Measurements from ENCODE around the gene VSTM5.
"Not testable (repeated sequence)": the region's sequence is repeated elsewhere in the genome, so short reads cannot be mapped to it uniquely, and the experiment has no call there.

The VSTM5 gene

GRCh38 chr11:93850594-93851018 is at the start of gene VSTM5:
Gene VSTM5, minus strand, starts transcription at chr11:93850618. Its CDS starts 116 bp downstream, at chr11:93850502.
- DNase-seq (ENCODE audit: low read depth): no peak

DNA sequence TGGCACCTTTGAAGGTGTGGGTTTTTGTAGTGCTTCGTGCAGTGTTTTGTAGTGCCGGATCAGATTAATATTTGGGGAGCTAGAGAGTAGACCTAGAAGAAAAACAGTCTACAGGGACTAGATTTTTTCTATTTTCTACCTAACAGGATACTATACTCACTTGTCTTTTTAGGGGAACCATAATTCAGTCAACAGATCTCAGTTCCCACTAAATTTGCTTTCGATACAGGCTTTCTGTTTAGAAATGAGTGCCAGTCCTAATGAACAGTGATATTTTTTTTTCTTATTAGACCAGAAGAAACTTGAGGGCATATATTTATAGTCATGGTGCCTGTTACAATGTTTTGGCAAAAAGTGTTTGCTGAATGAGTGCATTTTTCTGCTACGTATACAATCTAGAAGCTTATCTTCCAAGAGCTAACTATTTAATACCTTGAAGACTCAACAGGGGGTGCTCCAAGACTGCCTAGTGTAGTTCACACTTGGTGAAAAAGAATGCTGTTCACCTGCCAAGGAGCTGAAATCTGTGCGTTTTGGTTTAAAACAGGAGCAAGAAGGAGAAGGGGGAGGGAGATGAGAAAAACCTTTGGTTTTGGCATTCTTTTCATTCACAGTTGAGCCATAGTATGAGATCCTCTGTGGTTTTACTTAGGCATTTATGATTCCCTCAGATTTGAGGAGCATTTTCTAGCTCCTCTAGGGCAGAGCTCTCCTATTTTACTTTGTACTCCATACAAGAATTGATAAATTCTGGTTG is 44.9 kb upstream of the VSTM5 start:
- no peak for DNase-seq (ENCODE audit: low read depth)

DNA sequence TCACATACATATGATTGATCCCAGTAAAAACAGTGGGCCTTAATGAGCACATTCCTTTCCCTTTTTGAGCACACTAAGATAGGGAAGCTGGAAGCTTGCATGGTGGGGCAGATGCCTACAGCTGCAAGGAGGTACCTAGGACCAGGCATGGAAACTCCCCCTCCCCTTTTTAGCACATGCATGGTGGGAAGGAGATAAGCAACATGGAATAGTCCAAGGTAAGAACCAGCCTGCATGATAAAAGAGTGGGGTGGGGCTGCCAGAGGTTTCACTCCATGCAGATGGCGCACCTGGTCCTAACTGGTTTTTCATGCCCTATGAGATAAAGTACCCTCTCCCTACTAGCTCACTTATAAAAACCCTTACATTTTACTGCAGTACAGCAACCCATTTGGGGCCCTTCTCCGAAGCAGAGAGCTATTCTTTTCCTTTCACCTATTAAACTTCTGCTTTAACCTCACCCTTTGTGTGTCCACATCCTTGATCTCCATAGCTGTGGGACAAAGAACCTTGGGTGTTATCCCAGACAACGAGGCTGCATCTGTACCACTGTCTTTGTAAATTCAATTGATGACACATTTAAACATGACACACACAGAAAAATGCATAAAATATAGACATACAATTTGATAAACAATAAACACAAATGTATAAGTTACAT is 40.1 kb upstream of the VSTM5 start:
- no peak for DNase-seq (ENCODE audit: low read depth)

- DNase-seq (ENCODE audit: low read depth): no peak
These were observed 36.7 kb upstream of the VSTM5 start for GRCh38 chr11:93887111-93887510.

GRCh38 chr11:93879114-93879513 is 28.7 kb upstream of the VSTM5 start:
- not testable (repeated sequence) for DNase-seq (ENCODE audit: low read depth)

- DNase-seq (ENCODE audit: low read depth): no peak
These were observed 25.2 kb upstream of the VSTM5 start for GRCh38 chr11:93875637-93876036.

GRCh38 chr11:93871526-93871925 is 21.1 kb upstream of the VSTM5 start:
- no peak for DNase-seq (ENCODE audit: low read depth)

- DNase-seq (ENCODE audit: low read depth): no peak
These were observed 20.2 kb upstream of the VSTM5 start for GRCh38 chr11:93870616-93871015.

- DNase-seq (ENCODE audit: low read depth): no peak
These were observed 19.4 kb upstream of the VSTM5 start for GRCh38 chr11:93869830-93870229.

GRCh38 chr11:93868404-93868803 is 18.0 kb upstream of the VSTM5 start:
- DNase-seq (ENCODE audit: low read depth): not testable (repeated sequence)

DNA sequence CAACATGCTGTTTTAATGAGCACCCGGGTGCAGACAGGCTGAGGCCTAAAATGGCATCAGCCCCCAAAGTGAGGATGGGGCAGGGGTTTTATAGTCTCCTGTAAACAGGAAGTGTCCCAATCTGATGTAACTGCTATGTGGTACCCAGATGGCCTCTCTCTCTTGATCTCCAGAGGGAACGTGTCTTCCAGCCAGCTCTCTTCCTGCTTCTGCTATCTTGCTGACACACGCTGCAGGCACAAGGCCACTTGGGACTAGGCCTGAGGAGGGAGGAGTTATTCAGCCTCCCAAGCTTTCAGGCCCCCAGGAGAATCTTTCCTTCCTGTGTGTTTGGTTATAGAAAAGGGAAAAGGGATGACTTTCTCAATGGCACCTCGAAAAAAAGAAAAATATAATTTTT is 11.4 kb upstream of the VSTM5 start:
- no peak for DNase-seq (ENCODE audit: low read depth)

GRCh38 chr11:93858121-93858775 is 7.8 kb upstream of the VSTM5 start:
- DNase-seq (ENCODE audit: low read depth): no peak

GRCh38 chr11:93857413-93858120 is 7.1 kb upstream of the VSTM5 start:
- no peak for DNase-seq (ENCODE audit: low read depth)

DNA sequence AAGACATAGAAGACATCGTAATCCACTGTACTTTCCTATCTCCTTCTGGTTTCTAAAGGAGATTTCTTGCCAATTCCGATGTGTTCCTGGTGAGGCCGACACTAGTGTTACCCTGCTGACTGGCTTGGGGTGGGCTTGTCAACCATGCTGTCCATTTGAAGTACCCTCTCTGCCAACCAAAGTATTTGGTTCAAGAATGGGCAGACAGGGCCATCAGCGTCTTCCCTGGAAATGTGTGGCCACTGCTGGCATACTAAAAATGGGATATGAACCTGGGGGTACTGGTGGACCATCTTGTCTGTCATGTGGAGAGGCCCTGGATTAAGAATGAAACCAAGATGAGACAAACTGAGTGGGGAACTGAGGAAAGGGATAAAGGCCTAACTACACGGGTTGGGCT is 1.8 kb upstream of the VSTM5 start:
- no peak for DNase-seq (ENCODE audit: low read depth)

- DNase-seq (ENCODE audit: low read depth): no peak
These were observed 446 bp downstream of the VSTM5 start for GRCh38 chr11:93849751-93850593.

DNA sequence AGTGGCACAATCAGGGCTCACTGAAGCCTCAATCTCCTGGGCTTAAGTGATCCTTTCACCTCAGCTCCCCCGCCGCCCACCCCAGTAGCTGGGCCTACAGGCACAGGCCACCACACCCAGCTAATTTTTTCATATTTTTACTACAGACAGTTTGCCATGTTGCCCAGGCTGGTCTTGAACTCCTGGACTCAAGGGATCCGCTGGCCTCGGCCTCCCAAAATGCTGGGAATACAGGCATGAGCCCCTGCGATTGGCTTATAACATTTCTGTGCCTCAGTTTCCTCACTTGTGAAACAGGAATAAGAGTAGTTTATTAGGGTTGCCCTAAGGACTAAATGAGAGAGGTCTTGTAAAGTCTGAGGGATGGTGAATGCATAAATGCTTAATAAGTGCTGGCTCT is 1.2 kb downstream of the VSTM5 start:
- no peak for DNase-seq (ENCODE audit: low read depth)

DNA sequence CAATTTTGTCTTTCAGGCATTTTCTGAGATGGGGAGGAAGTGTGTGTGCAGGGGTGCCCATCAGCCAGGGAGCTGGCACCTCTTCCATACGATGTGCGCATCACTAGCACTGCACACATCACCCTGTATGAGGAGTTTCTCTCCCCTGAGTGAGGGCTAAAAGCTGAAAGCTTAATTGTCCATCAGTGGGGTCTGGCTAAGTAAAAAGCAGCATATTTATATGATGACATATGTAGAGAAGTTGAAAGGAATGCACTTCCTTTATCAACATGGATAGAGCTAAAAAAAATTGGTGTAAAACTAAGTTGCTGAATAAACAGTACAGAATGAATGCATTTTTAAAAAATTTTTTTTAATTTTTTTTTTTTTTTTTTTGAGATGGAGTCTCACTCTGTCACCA is 4.0 kb downstream of the VSTM5 start:
- no peak for DNase-seq (ENCODE audit: low read depth)

DNA sequence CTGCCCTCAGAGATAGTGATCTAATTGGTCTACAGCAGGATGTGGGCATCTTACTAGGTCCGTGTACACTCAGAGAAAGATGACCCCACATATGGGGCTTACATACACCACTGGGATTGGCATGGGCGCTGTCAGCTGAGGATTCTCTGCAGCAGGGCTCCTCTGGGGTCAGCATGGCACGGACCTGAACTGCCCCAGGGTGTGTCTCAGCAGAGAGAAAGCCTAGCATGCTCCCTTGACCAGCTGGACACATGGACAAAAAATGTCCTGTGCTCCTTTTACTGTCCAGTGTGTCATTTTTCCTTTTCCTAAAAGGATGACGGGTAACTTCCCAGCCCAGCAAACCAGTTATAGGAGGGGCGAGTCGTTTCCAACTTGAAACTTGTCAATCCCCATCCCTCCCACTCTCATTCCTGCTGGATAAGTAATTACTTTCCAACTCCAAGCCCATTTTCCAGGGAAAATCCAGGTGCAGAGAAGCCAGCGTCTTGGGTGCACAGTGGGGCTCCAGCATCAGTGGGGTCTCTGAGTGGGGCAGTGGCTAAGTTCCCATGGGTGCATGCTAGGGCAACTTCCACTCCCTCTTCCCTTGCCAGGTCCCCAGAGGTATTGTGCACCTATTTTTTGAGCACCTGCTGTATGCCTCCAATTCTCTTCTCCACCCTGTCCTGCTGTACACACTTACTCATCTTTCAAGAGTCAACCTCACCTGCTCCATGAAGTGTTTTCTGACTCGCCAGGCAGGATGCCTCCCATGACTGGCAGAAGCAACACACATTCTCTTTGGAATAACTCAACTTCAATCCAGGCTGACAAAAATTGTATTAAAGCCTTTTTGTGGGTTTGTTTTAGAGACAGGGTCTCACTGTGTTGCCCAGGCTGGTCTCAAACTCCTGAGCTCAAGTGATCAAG is 5.0 kb downstream of the VSTM5 start:
- DNase-seq (ENCODE audit: low read depth): no peak

DNA sequence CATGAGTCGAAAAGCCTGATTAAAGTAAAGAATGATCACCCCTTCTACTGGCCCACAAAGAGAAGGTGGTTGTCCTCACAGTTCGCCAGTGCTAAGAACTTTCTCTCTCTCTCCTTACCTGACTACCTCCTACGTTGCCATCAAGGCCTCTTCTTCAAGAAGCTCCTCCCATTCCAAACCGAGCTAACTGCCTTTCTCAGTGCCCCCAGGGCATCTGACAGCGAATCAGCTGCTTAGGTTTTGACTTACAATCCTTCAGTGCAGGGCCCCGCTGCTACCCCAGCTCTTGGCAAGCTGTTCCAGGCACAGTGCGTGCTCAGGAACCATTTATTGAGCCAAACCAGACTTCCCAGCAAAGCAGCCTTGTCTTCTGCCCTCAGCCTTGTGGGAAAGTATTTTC is 5.8 kb downstream of the VSTM5 start:
- DNase-seq (ENCODE audit: low read depth): no peak

DNA sequence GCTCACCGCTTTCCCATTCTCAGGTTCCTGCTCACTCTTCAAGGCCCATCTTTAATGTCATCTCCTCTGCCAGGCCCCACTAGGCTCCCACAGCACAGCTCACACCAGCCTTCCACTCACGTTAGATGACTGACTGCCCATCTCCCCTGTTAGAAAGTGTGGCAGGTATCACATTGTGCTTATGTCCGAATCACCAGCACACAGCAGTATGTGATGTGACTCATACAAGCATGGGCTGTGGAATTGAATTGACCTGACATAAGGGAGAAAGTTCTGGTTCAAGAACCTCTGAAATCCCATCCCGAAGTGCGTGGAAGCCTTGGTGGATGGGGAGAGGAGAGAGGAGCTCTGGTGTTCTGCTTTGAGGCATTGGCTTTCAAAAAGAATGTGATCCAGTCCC is 6.5 kb downstream of the VSTM5 start:
- no peak for DNase-seq (ENCODE audit: low read depth)

DNA sequence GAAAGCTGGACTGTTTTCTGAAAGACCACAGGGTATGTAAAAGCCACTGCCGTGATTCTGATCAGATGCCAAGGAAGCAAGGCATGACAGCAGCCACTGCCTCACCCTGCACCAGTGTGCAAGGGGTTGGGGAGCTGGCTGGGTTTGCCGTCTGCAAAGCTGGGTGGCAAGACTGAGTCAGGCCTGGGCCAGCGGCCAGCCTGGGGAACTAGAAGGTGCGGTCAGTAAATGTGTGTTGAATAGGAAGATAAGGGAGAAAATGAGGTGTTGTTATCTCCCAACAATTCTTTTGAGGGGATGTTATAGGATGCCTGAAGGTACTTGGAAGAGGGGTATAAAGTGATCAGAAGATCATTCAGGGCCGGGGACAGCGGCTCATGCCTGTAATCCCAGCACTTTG is 8.0 kb downstream of the VSTM5 start:
- DNase-seq (ENCODE audit: low read depth): no peak

All from activated T-helper 9 cell treated with anti-CD3 and anti-CD28 coated beads, Interleukin-2, amount 50 U/mL, for 16 hours (primary cell).